ENCODE measurements around the gene IL1RL1. TPM values are rescaled to one million over a fixed set of nuclear protein-coding genes. Genes with fewer than 3 reads are reported as not detected.

Gene IL1RL1
- total RNA-seq, 1 experiment from 2014 or later: not detected

Other genes starting within 250 kb of the IL1RL1 start
- gene IL1R1, start 168.8 kb upstream of the IL1RL1 start, total RNA-seq (2014; rRNA removed; shearing (Covaris generic)): 10.0 and 12.7 TPM in 2 replicates
- not detected in 2 replicates for gene IL1RL2, start 124.5 kb upstream of the IL1RL1 start, total RNA-seq (2014; rRNA removed; shearing (Covaris generic))
- gene IL18R1, start 44.2 kb downstream of the IL1RL1 start, total RNA-seq (2014; rRNA removed; shearing (Covaris generic)): not detected in 2 replicates
- gene IL18RAP, start 111.6 kb downstream of the IL1RL1 start, total RNA-seq (2014; rRNA removed; shearing (Covaris generic)): not detected in 2 replicates
- not detected in 2 replicates for gene SLC9A4, start 161.7 kb downstream of the IL1RL1 start, total RNA-seq (2014; rRNA removed; shearing (Covaris generic))

Data from SJSA1 (cell line).